Effector memory CD4-positive, alpha-beta T cell (primary cell): ENCODE data around the gene DERL2.

Experiments
- DNase-seq, 3 donors: peaks; one replicate each; pipeline ENCODE4 v3.0.0-alpha.2; 2020
- H3K27ac ChIP-seq: 2 replicates; pipeline ENCODE4 v1.7.0; 2013; ENCODE audit warnings: mild to moderate bottlenecking, low read length, moderate library complexity; ENCODE audit not compliant: insufficient read depth, poor library complexity, severe bottlenecking
- H3K27me3 ChIP-seq: replicated peaks from 2 replicates; pipeline ENCODE4 v1.7.0; 2013; ENCODE audit warnings: mild to moderate bottlenecking, low read length; ENCODE audit not compliant: insufficient read depth, control insufficient read depth, poor library complexity, severe bottlenecking
- H3K36me3 ChIP-seq: 2 replicates; pipeline ENCODE4 v1.7.0; 2013; ENCODE audit warnings: mild to moderate bottlenecking, low read length, moderate library complexity; ENCODE audit not compliant: control insufficient read depth, insufficient read depth
- H3K4me1 ChIP-seq: 2 replicates; pipeline ENCODE4 v1.7.0; 2013; ENCODE audit warnings: low read length, mild to moderate bottlenecking; ENCODE audit not compliant: control insufficient read depth, insufficient read depth, poor library complexity, severe bottlenecking
- H3K4me3 ChIP-seq: 2 replicates; pipeline ENCODE4 v1.7.0; 2013; ENCODE audit warnings: low read length, low read depth, mild to moderate bottlenecking; ENCODE audit not compliant: insufficient read depth, poor library complexity, severe bottlenecking
- H3K9me3 ChIP-seq: 2 replicates; pipeline ENCODE4 v1.7.0; 2013; ENCODE audit warnings: mild to moderate bottlenecking, low read length, moderate library complexity; ENCODE audit not compliant: control insufficient read depth
- total RNA-seq, 3 donors: gene quantifications; one replicate each; lab custom pipeline; 2026; lab: John Stamatoyannopoulos, UW

DERL2 gene
- 38.0 to 53.3 (median 49.2) reads per million in 3 donors for total RNA-seq

GRCh38 chr17:5485270-5486205 is at the start of gene DERL2:
TSS of gene DERL2 (minus strand) at chr17:5486178. CDS start at chr17:5486161, 17 bp downstream.
- DNase-seq = no peak
- Histone ChIP-seq H3K27ac (peak within 1 kb of the TSS; percentile 89), H3K4me3 (peak within 1 kb of the TSS; percentile 86), H3K9me3 (no peaks in the 10 kb centered on the region), H3K27me3 (no peaks in the 10 kb centered on the region), H3K36me3 (peaks cover 38% of the 10 kb centered on the region), H3K4me1 (peaks cover 18% of the 10 kb centered on the region)

- no peaks in the 10 kb centered on the region for H3K9me3 ChIP-seq
- H3K27me3 ChIP-seq = no peaks in the 10 kb centered on the region
- H3K36me3 ChIP-seq = peaks cover 87% of the 10 kb centered on the region
- no peak for DNase-seq
- no peak overlapping the region for H3K27ac ChIP-seq
- H3K4me3 ChIP-seq = no peak overlapping the region
- H3K4me1 ChIP-seq = no peaks in the 10 kb centered on the region
Observed at GRCh38 chr17:5535436-5535835, 49.5 kb upstream of the DERL2 start.

DNA sequence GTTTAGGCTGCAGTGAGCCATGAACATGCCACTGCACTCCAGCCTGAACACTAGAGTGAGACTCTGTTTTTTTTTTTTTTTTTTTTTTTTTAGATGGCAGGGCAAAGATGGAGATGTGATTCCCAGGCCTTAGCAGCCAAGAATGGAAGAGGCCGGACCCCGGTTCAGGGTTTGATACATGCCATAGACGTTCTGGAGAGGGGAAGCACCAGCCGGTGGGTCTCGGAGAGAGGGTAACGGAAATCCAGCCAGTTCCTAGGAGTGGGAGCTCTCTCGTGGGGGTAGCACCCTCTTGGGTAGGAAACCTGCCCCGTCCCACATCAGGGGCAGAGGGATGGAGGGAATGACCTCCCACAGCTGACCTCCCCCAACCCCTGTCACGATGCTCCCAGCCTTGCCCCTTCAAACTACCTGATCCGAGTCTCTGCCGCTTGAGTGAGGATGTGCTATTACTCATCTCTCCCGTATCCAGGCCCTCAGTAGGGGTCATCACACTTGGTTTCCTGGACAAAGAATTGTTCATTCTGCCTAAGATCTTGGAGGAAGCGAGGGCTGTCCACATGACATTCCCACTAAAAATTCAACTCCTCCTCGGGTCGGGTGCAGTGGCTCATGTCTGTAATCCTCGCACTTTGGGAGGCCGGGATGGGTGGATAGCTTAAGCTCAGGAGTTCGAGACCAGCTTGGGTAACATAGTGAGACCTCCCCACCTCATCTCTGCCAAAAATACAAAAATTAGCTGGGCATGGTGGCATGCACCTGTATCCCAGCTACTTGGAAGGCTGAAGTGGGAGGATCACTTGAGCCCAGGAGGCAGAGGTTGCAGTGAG is 47.7 kb upstream of the DERL2 start:
- Histone ChIP-seq H3K4me3 (no peak overlapping the region), H3K27ac (no peak overlapping the region), H3K4me1 (no peaks in the 10 kb centered on the region), H3K27me3 (no peaks in the 10 kb centered on the region), H3K36me3 (peaks cover 84% of the 10 kb centered on the region), H3K9me3 (no peaks in the 10 kb centered on the region)
- DNase-seq = no peak

GRCh38 chr17:5532581-5532980 is 46.6 kb upstream of the DERL2 start:
- DNase-seq = no peak
- Histone ChIP-seq H3K36me3 (peaks cover 84% of the 10 kb centered on the region), H3K27ac (no peak overlapping the region), H3K4me3 (no peak overlapping the region), H3K9me3 (no peaks in the 10 kb centered on the region), H3K4me1 (no peaks in the 10 kb centered on the region), H3K27me3 (no peaks in the 10 kb centered on the region)

DNA sequence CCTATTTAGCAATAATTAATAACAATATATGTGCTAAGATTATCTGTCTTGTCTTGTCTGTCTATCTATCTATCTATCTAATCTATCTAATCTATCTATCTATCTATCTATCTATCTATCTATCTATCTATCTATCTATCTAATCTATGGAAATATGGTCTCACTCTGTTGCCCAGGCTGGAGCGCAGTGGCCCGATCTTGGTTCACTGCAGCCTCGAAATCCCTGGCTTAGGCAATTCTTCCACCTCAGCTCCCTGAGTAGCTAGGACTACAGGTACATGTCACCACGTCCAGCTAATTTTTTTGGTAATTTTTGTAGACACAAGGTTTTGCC is 45.1 kb upstream of the DERL2 start:
- no peak overlapping the region for H3K27ac ChIP-seq
- no peak for DNase-seq
- H3K27me3 ChIP-seq = no peaks in the 10 kb centered on the region
- H3K4me1 ChIP-seq = no peaks in the 10 kb centered on the region
- peaks cover 86% of the 10 kb centered on the region for H3K36me3 ChIP-seq
- no peak overlapping the region for H3K4me3 ChIP-seq
- H3K9me3 ChIP-seq = no peaks in the 10 kb centered on the region

- Histone ChIP-seq H3K4me1 (no peaks in the 10 kb centered on the region), H3K36me3 (peaks cover 86% of the 10 kb centered on the region), H3K27me3 (no peaks in the 10 kb centered on the region), H3K27ac (no peak overlapping the region), H3K9me3 (no peaks in the 10 kb centered on the region), H3K4me3 (no peak overlapping the region)
- DNase-seq = no peak
Observed at GRCh38 chr17:5530265-5531084, 44.5 kb upstream of the DERL2 start.

GRCh38 chr17:5527601-5528250 is 41.7 kb upstream of the DERL2 start:
- H3K27ac ChIP-seq = no peak overlapping the region
- peaks cover 85% of the 10 kb centered on the region for H3K36me3 ChIP-seq
- no peaks in the 10 kb centered on the region for H3K4me1 ChIP-seq
- H3K4me3 ChIP-seq = no peak overlapping the region
- H3K9me3 ChIP-seq = no peaks in the 10 kb centered on the region
- no peak for DNase-seq
- no peaks in the 10 kb centered on the region for H3K27me3 ChIP-seq

DNA sequence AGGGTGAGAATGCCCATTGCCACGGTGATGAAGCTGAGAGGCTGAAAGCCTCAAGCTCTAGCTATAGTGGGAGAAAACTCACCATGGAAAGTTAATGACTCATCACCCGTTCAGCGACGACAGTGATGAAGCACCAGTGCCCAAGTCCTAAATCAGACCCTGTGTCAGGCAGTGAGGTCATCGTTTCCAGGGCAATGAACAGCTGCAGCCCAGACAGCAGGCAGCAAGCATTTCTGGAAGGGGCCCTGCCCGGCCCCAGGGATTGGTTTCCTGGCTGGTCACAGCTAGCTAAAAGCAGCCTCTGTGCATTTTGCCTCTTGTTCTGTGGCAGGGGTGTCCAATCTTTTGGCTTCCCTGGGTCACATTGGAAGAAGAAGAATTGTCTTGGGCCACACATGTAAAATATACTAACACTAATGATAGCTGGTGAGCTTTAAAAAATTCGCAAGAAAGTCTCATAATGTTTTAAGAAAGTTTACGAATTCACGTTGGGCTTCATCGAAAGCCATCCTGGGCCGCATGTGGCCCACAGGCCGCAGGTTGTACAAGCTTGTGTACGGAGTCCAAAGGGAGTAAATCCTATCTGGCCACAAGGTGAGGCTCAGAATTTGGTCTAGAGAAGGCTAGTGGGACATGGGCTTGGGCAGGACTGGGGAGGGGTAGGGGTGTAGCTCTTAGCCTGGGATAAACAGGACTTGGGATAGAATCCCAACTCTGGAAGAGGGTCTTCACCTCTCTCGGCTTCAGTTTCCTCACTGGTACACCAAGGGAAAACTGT is 41.0 kb upstream of the DERL2 start:
- Histone ChIP-seq H3K4me3 (no peak overlapping the region), H3K27me3 (no peaks in the 10 kb centered on the region), H3K27ac (no peak overlapping the region), H3K9me3 (no peaks in the 10 kb centered on the region), H3K36me3 (peaks cover 85% of the 10 kb centered on the region), H3K4me1 (no peaks in the 10 kb centered on the region)
- no peak for DNase-seq

DNA sequence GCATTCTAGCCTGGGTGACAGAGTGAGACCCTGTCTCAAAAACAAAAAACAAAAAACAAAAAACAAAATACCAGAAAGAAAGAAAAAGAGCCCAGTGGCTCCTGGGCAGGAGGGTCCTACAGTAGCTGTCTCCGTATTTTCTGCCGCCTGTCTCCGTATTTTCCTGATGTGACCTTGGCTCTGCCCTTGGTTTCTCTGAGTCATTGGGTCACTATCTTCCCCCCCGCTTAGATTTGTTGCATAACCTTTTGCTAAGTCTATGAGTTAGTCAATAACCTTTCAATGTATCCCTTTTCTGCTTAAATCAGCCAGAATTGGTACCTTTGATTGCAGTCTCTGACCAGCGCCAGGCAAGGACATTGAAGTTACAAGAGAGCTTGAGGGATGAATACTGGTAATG is 37.3 kb upstream of the DERL2 start:
- no peak overlapping the region for H3K27ac ChIP-seq
- no peaks in the 10 kb centered on the region for H3K27me3 ChIP-seq
- no peaks in the 10 kb centered on the region for H3K4me1 ChIP-seq
- H3K36me3 ChIP-seq = peaks cover 70% of the 10 kb centered on the region
- no peak for DNase-seq
- no peaks in the 10 kb centered on the region for H3K9me3 ChIP-seq
- H3K4me3 ChIP-seq = no peak overlapping the region
